Mesenchymal stem cell (in vitro differentiated cells and primary cell): Measurements from ENCODE around the gene LPCAT1.

ENCODE experiments used
- DNase-seq: peaks from one replicate; pipeline ENCODE4 v3.0.0-alpha.2; 2013
- H2AFZ ChIP-seq: one replicate; pipeline ENCODE4 v1.6.1; 2013; ENCODE audit warnings: low read depth, mild to moderate bottlenecking, control low read depth, inconsistent platforms, low read length, moderate library complexity
- H2AK5ac ChIP-seq: 2 replicates; pipeline ENCODE4 v1.6.1; 2013; ENCODE audit warnings: low read length, moderate library complexity, mild to moderate bottlenecking, inconsistent platforms; ENCODE audit not compliant: severe bottlenecking
- H2BK120ac ChIP-seq: one replicate; pipeline ENCODE4 v1.6.1; 2013; ENCODE audit warnings: low read depth, mild to moderate bottlenecking, inconsistent platforms, low read length, moderate library complexity
- H2BK12ac ChIP-seq, 2 experiments: one replicate each; pipeline ENCODE4 v1.6.1; 2013; ENCODE audit warnings: inconsistent platforms in 2 of 2, low read length in 2 of 2, mild to moderate bottlenecking in 2 of 2, moderate library complexity in 2 of 2, control low read depth in 1 of 2
- H2BK15ac ChIP-seq: one replicate; pipeline ENCODE4 v1.6.1; 2013; ENCODE audit warnings: mild to moderate bottlenecking, low read depth, inconsistent platforms; ENCODE audit not compliant: poor library complexity, severe bottlenecking
- H2BK5ac ChIP-seq: 2 replicates; pipeline ENCODE4 v1.6.1; 2013; ENCODE audit warnings: low read depth, mild to moderate bottlenecking, low read length, control low read depth, inconsistent platforms; ENCODE audit not compliant: poor library complexity, severe bottlenecking
- H3K14ac ChIP-seq, 2 experiments: one replicate each; pipeline ENCODE4 v1.6.1; 2013; ENCODE audit warnings: inconsistent platforms in 2 of 2, low read length in 2 of 2, control low read depth in 1 of 2, mild to moderate bottlenecking in 1 of 2, moderate library complexity in 1 of 2
- H3K18ac ChIP-seq, 2 experiments: one replicate each; pipeline ENCODE4 v1.6.1; 2013; ENCODE audit warnings: inconsistent platforms in 2 of 2, low read length in 2 of 2, control low read depth in 1 of 2, low read depth in 1 of 2, mild to moderate bottlenecking in 1 of 2
- H3K23ac ChIP-seq, 2 experiments: one replicate each; pipeline ENCODE4 v1.6.1; 2013; ENCODE audit warnings: inconsistent platforms in 2 of 2, low read length in 2 of 2, mild to moderate bottlenecking in 2 of 2, moderate library complexity in 2 of 2, control low read depth in 1 of 2
- H3K27ac ChIP-seq: 2 replicates; pipeline ENCODE4 v1.5.1; 2013; ENCODE audit warnings: mild to moderate bottlenecking, moderate library complexity, low read length, control low read depth, inconsistent platforms; ENCODE audit not compliant: poor library complexity, severe bottlenecking
- H3K27me3 ChIP-seq, 2 experiments: 2 replicates each; pipeline versions ENCODE4 v1.6.1 to v1.7.0; 2013; ENCODE audit warnings: low read length in 2 of 2, mild to moderate bottlenecking in 2 of 2, moderate library complexity in 2 of 2, control low read depth in 1 of 2, inconsistent platforms in 1 of 2; ENCODE audit not compliant: control insufficient read depth in 1 of 2, insufficient read depth in 1 of 2
- H3K36me3 ChIP-seq, 2 experiments: 2 replicates each; pipeline versions ENCODE4 v1.6.1 to v1.7.0; 2013; ENCODE audit warnings: low read length in 2 of 2, control low read depth in 1 of 2, inconsistent platforms in 1 of 2, low read depth in 1 of 2, mild to moderate bottlenecking in 1 of 2; ENCODE audit not compliant: insufficient read depth in 2 of 2, control insufficient read depth in 1 of 2
- H3K4ac ChIP-seq, 2 experiments: one replicate each; pipeline ENCODE4 v1.6.1; 2013; ENCODE audit warnings: inconsistent platforms in 2 of 2, low read length in 2 of 2, mild to moderate bottlenecking in 2 of 2, moderate library complexity in 2 of 2, control low read depth in 1 of 2, low read depth in 1 of 2
- H3K4me1 ChIP-seq: 2 replicates; pipeline ENCODE4 v1.6.1; 2013; ENCODE audit warnings: low read depth, low read length, control low read depth; ENCODE audit not compliant: control insufficient read depth, insufficient read depth
- H3K4me2 ChIP-seq: 2 replicates; pipeline ENCODE4 v1.6.1; 2013; ENCODE audit warnings: low read length, mild to moderate bottlenecking, inconsistent platforms; ENCODE audit not compliant: poor library complexity, severe bottlenecking
- H3K4me3 ChIP-seq, 2 experiments: 2 replicates each; pipeline versions ENCODE4 v1.5.1 to v1.7.0; 2013; ENCODE audit warnings: low read length in 2 of 2, mild to moderate bottlenecking in 2 of 2, control low read depth in 1 of 2, low read depth in 1 of 2; ENCODE audit not compliant: insufficient read depth in 1 of 2
- H3K79me1 ChIP-seq: replicated peaks from 2 replicates; pipeline ENCODE4 v1.6.1; 2013; ENCODE audit warnings: mild to moderate bottlenecking, control low read depth, low read length, inconsistent platforms; ENCODE audit not compliant: poor library complexity, severe bottlenecking
- H3K9ac ChIP-seq: 2 replicates; pipeline ENCODE4 v1.7.0; 2013; ENCODE audit warnings: mild to moderate bottlenecking, low read length, moderate library complexity
- H3K9me3 ChIP-seq: 2 replicates; pipeline ENCODE4 v1.7.0; 2013; ENCODE audit warnings: mild to moderate bottlenecking, low read length; ENCODE audit not compliant: control insufficient read depth
- H4K8ac ChIP-seq: one replicate; pipeline ENCODE4 v1.6.1; 2013; ENCODE audit warnings: inconsistent platforms, mild to moderate bottlenecking, low read length, moderate library complexity
- H4K91ac ChIP-seq: one replicate; pipeline ENCODE4 v1.6.1; 2013; ENCODE audit warnings: mild to moderate bottlenecking, low read length, inconsistent platforms
- WGBS: methylation state at CpG from one replicate; pipeline ENCODE4 v1.1.7; 2013; ENCODE audit warnings: mixed read lengths; 5-methylcytosine and 5-hydroxymethylcytosine counted together

LPCAT1 gene

GRCh38 chr5:1538276-1538675 lies 14.5 kb upstream of the LPCAT1 start:
- Histone ChIP-seq H3K9me3 (no peaks in the 10 kb centered on the region), H3K36me3 (no peaks in the 10 kb centered on the region), H3K9ac (no peak overlapping the region), H3K4me2 (no peak overlapping the region), H3K4me1 (peaks cover 7% of the 10 kb centered on the region), H3K79me1 (no peaks in the 10 kb centered on the region), H2AFZ (no peak overlapping the region), H2BK120ac (no peak overlapping the region), H2AK5ac (no peak overlapping the region), H3K27ac (no peak overlapping the region), H3K4me3 (no peak overlapping the region), H3K14ac (peak overlapping the region in 1 of 2 experiments; percentile 66), H3K18ac (no peak overlapping the region), H2BK15ac (no peak overlapping the region), H3K4ac (no peak overlapping the region), H3K27me3 (no peaks in the 10 kb centered on the region), H3K23ac (no peak overlapping the region), H2BK12ac (no peak overlapping the region), H2BK5ac (no peak overlapping the region), H4K8ac (no peak overlapping the region), H4K91ac (peak overlapping the region; percentile 31)
- DNase-seq = no peak
- 94% methylated on average over 14 of the region's 14 CpGs for WGBS

- H2BK12ac ChIP-seq = no peak overlapping the region
- H3K79me1 ChIP-seq = no peaks in the 10 kb centered on the region
- H4K8ac ChIP-seq = no peak overlapping the region
- H2BK5ac ChIP-seq = no peak overlapping the region
- no peak overlapping the region for H3K4me3 ChIP-seq
- no peaks in the 10 kb centered on the region for H3K36me3 ChIP-seq
- no peak overlapping the region for H3K23ac ChIP-seq
- H2AK5ac ChIP-seq = no peak overlapping the region
- H2BK120ac ChIP-seq = no peak overlapping the region
- no peak overlapping the region for H2BK15ac ChIP-seq
- H3K14ac ChIP-seq = no peak overlapping the region
- H3K4me1 ChIP-seq = peaks cover 6% of the 10 kb centered on the region
- DNase-seq = no peak
- no peak overlapping the region for H3K18ac ChIP-seq
- H3K27me3 ChIP-seq = no peaks in the 10 kb centered on the region
- H3K9ac ChIP-seq = no peak overlapping the region
- 93% methylated on average over 20 of the region's 20 CpGs for WGBS
- H2AFZ ChIP-seq = no peak overlapping the region
- H3K27ac ChIP-seq = no peak overlapping the region
- no peaks in the 10 kb centered on the region for H3K9me3 ChIP-seq
- H3K4ac ChIP-seq = no peak overlapping the region
- no peak overlapping the region for H3K4me2 ChIP-seq
- H4K91ac ChIP-seq = no peak overlapping the region
These were observed 13.9 kb upstream of the LPCAT1 start for GRCh38 chr5:1537603-1538154.

GRCh38 chr5:1536871-1537602 lies 13.3 kb upstream of the LPCAT1 start:
- no peak overlapping the region for H2BK15ac ChIP-seq
- H3K36me3 ChIP-seq = no peaks in the 10 kb centered on the region
- no peak overlapping the region for H2BK12ac ChIP-seq
- DNase-seq = no peak
- 75% methylated on average over 5 of the region's 8 CpGs for WGBS
- no peaks in the 10 kb centered on the region for H3K27me3 ChIP-seq
- no peaks in the 10 kb centered on the region for H3K9me3 ChIP-seq
- H3K4me3 ChIP-seq = peak overlapping the region in 1 of 2 experiments; percentile 67
- no peak overlapping the region for H2AFZ ChIP-seq
- H3K4me1 ChIP-seq = peaks cover 4% of the 10 kb centered on the region
- H3K4me2 ChIP-seq = no peak overlapping the region
- no peak overlapping the region for H3K14ac ChIP-seq
- no peak overlapping the region for H4K91ac ChIP-seq
- H2AK5ac ChIP-seq = no peak overlapping the region
- no peak overlapping the region for H3K27ac ChIP-seq
- no peak overlapping the region for H2BK5ac ChIP-seq
- H2BK120ac ChIP-seq = no peak overlapping the region
- H3K79me1 ChIP-seq = no peaks in the 10 kb centered on the region
- H3K23ac ChIP-seq = no peak overlapping the region
- no peak overlapping the region for H3K4ac ChIP-seq
- H4K8ac ChIP-seq = no peak overlapping the region
- peak overlapping the region; percentile 74 for H3K9ac ChIP-seq
- no peak overlapping the region for H3K18ac ChIP-seq

- H3K27me3 ChIP-seq = no peaks in the 10 kb centered on the region
- peak overlapping the region in 1 of 2 experiments; percentile 67 for H3K4me3 ChIP-seq
- peak overlapping the region; percentile 74 for H3K9ac ChIP-seq
- no peak overlapping the region for H3K14ac ChIP-seq
- no peak overlapping the region for H2BK15ac ChIP-seq
- H2AFZ ChIP-seq = no peak overlapping the region
- H3K27ac ChIP-seq = no peak overlapping the region
- H2BK5ac ChIP-seq = no peak overlapping the region
- no peak overlapping the region for H3K4ac ChIP-seq
- DNase-seq = peak; percentile 48
- H3K4me1 ChIP-seq = peaks cover 4% of the 10 kb centered on the region
- no peak overlapping the region for H3K4me2 ChIP-seq
- no peak overlapping the region for H2BK120ac ChIP-seq
- no peak overlapping the region for H4K91ac ChIP-seq
- no peaks in the 10 kb centered on the region for H3K9me3 ChIP-seq
- H2BK12ac ChIP-seq = no peak overlapping the region
- H4K8ac ChIP-seq = peak overlapping the region; percentile 21
- WGBS = 85% methylated on average over 8 of the region's 8 CpGs
- no peak overlapping the region for H2AK5ac ChIP-seq
- H3K18ac ChIP-seq = peak overlapping the region in 1 of 2 experiments; percentile 11
- H3K23ac ChIP-seq = no peak overlapping the region
- no peaks in the 10 kb centered on the region for H3K79me1 ChIP-seq
- H3K36me3 ChIP-seq = no peaks in the 10 kb centered on the region
These were observed 12.6 kb upstream of the LPCAT1 start for GRCh38 chr5:1536322-1536845.
